RWPE2 (cell line): ENCODE results near the gene ZNF524.
A peak's percentile ranks its signal among the peaks of the same experiment; 100 is the strongest.
"Not testable (repeated sequence)": the region's sequence is repeated elsewhere in the genome, so short reads cannot be mapped to it uniquely, and the experiment has no call there.

Experiments used
- ATAC-seq: fragments of 200-7000 bp; cut with Tn5 transposase; 3 replicates; pipeline ENCODE4 v1.9.1; 2021; ENCODE audit warnings: low read depth
- DNase-seq: peaks from one replicate; pipeline ENCODE4 v3.0.0-alpha.2; 2020; ENCODE audit warnings: low spot score
- H3K27ac ChIP-seq: fragments of 450-650 bp; 2 replicates; pipeline ENCODE4 v1.5.1; 2017; ENCODE audit warnings: mild to moderate bottlenecking; ENCODE audit not compliant: poor library complexity, severe bottlenecking
- H3K27me3 ChIP-seq: fragments of 250-450 bp; sonication (Bioruptor Pico); 2 replicates; pipeline ENCODE4 v1.5.1; 2021; ENCODE audit warnings: mild to moderate bottlenecking, moderate library complexity; ENCODE audit not compliant: insufficient read depth, poor library complexity, severe bottlenecking
- H3K36me3 ChIP-seq: fragments of 250-450 bp; sonication (Bioruptor Pico); 2 replicates; pipeline ENCODE4 v1.5.1; 2020; ENCODE audit warnings: low read depth, mild to moderate bottlenecking, moderate library complexity
- H3K4me1 ChIP-seq: fragments of 250-450 bp; sonication (Bioruptor Pico); 2 replicates; pipeline ENCODE4 v1.5.1; 2021; ENCODE audit warnings: mild to moderate bottlenecking, moderate library complexity; ENCODE audit not compliant: insufficient read depth, poor library complexity, severe bottlenecking
- H3K4me3 ChIP-seq: fragments of 250-450 bp; sonication (Bioruptor Pico); 2 replicates; pipeline ENCODE4 v1.5.1; 2021; ENCODE audit warnings: mild to moderate bottlenecking, moderate library complexity; ENCODE audit not compliant: severe bottlenecking
- H3K9me3 ChIP-seq: fragments of 250-450 bp; sonication (Bioruptor Pico); 2 replicates; pipeline ENCODE4 v1.5.1; 2021; ENCODE audit warnings: mild to moderate bottlenecking, moderate library complexity; ENCODE audit not compliant: severe bottlenecking
- CTCF ChIP-seq: fragments of 450-650 bp; IDR thresholded peaks from one replicate; pipeline ENCODE4 v1.5.1; 2017; ENCODE audit warnings: mild to moderate bottlenecking, moderate library complexity; ENCODE audit not compliant: poor library complexity, severe bottlenecking

Gene ZNF524

DNA sequence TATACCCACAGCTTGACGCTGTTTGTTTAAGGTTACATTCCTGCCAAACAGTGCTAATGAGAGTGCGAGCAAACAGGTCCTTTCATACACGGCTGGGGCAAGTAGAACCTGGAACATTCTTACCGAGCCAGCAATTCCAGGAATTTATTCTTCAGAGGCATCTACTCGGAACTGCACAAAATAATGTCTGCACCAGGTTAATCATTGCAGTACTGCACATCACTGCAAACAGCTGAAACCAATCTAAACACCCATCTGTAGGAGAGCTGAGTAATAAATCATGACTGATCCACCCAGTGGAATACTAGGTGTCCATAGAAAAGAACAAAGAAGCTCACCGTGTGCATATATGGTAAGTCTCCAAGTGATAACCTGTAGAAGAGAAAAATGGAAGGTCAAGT, 18.3 kb upstream of the ZNF524 start:
- Histone ChIP-seq H3K4me3 (no peak overlapping the region), H3K36me3 (0 out of 2 replicates have a peak, but pooled peaks cover 6% of the 10 kb centered on the region), H3K27ac (no peak overlapping the region), H3K4me1 (peaks cover 6% of the 10 kb centered on the region), H3K27me3 (no peaks in the 10 kb centered on the region), H3K9me3 (no peaks in the 10 kb centered on the region)
- TF ChIP-seq CTCF = no peak
- DNase-seq (no peak), ATAC-seq (no peak)

DNA sequence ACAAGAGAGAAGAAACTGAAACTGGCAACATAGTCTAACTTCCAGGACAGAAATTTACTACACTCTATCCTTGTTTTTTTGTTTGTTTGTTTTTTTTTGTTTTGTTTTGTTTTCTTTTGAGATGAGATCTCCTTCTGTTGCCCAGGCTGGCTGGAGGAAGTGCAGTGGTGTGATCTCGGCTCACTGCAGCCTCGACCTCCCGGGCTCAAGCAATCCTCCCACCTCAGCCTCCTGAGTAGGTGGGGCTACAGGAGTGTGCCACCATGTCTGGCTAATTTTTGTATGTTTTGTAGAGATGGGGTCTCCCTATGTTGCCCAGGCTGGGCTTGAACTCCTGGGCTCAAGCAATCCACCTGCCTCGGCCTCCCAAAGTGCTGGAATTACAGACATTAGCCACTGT, 17.8 kb upstream of the ZNF524 start:
- DNase-seq, H3K4me3 ChIP-seq, H3K27me3 ChIP-seq, ATAC-seq, H3K36me3 ChIP-seq, H3K4me1 ChIP-seq, H3K27ac ChIP-seq, H3K9me3 ChIP-seq: not testable (repeated sequence)

- not testable (repeated sequence) for DNase-seq, H3K27ac ChIP-seq, H3K27me3 ChIP-seq, H3K9me3 ChIP-seq, H3K4me1 ChIP-seq, H3K36me3 ChIP-seq, H3K4me3 ChIP-seq, ATAC-seq
These were observed 16.2 kb upstream of the ZNF524 start for GRCh38 chr19:55583897-55584296.

DNA sequence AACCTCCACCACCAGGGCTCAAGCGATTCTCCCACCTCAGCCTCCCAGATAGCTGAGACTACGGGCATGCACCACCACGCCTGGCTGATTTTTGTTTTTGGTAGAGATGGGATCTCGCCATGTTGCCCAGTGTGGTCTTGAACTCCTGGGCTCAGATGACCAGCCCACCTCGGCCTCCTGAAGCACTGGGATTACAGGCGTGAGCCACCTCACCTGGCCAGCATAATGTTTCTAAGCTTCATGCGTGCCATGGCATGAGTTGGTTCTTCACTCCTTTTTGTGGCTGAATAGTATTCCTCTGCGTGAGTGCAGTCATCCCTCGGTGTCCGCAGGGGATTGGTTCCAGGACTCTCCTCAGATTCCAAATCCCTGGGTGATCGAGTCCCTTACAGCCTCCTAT, 15.2 kb upstream of the ZNF524 start:
- Histone ChIP-seq H3K27me3 (no peaks in the 10 kb centered on the region), H3K4me3 (no peak overlapping the region), H3K4me1 (peaks cover 6% of the 10 kb centered on the region), H3K27ac (no peak overlapping the region), H3K9me3 (no peaks in the 10 kb centered on the region), H3K36me3 (no peaks in the 10 kb centered on the region)
- TF ChIP-seq CTCF = no peak
- ATAC-seq = no peak
- no peak for DNase-seq

- peak overlapping the region; percentile 10 for H3K27ac ChIP-seq
These were observed 14.3 kb upstream of the ZNF524 start for GRCh38 chr19:55585658-55586339.

More at GRCh38 chr19:55585658-55586339, 14.3 kb upstream of the ZNF524 start:
- H3K4me3 ChIP-seq = no peak overlapping the region
- TF ChIP-seq CTCF = no peak
- ATAC-seq (no peak), DNase-seq (no peak)
- H3K9me3 ChIP-seq = no peaks in the 10 kb centered on the region
- no peaks in the 10 kb centered on the region for H3K27me3 ChIP-seq
- no peaks in the 10 kb centered on the region for H3K36me3 ChIP-seq
- H3K4me1 ChIP-seq = peaks cover 6% of the 10 kb centered on the region
